Glomerular visceral epithelial cell (primary cell): ENCODE results near the gene SPATA20.

Experiments used
- DNase-seq: peaks from one replicate; pipeline ENCODE4 v3.0.0-alpha.2; 2016; ENCODE audit errors: extremely low spot score

The SPATA20 gene

GRCh38 chr17:50520483-50520882 lies 26.5 kb upstream of the SPATA20 start:
- no peak for DNase-seq

- no peak for DNase-seq
Observed at GRCh38 chr17:50521514-50521913, 25.5 kb upstream of the SPATA20 start.

- no peak for DNase-seq
Observed at GRCh38 chr17:50522766-50523165, 24.2 kb upstream of the SPATA20 start.

GRCh38 chr17:50523208-50523607 lies 23.8 kb upstream of the SPATA20 start:
- DNase-seq: no peak

- DNase-seq: no peak
Observed at GRCh38 chr17:50524838-50525237, 22.1 kb upstream of the SPATA20 start.

GRCh38 chr17:50527155-50527762 lies 19.7 kb upstream of the SPATA20 start:
- no peak for DNase-seq

- no peak for DNase-seq
Observed at GRCh38 chr17:50527949-50528474, 19.0 kb upstream of the SPATA20 start.

GRCh38 chr17:50529849-50530248 lies 17.1 kb upstream of the SPATA20 start:
- no peak for DNase-seq

GRCh38 chr17:50531428-50532025 lies 15.4 kb upstream of the SPATA20 start:
- no peak for DNase-seq

- DNase-seq: no peak
Observed at GRCh38 chr17:50532452-50533024, 14.4 kb upstream of the SPATA20 start, which contains the start of gene EPN3. TSS of gene EPN3 (plus strand) at chr17:50532735. CDS start at chr17:50536557, 3,822 bp downstream.

GRCh38 chr17:50533185-50533584 lies 13.8 kb upstream of the SPATA20 start:
- DNase-seq: no peak

GRCh38 chr17:50533720-50534148 lies 13.2 kb upstream of the SPATA20 start:
- peak; percentile 37 for DNase-seq

GRCh38 chr17:50534222-50534978 lies 12.6 kb upstream of the SPATA20 start:
- no peak for DNase-seq

- no peak for DNase-seq
Observed at GRCh38 chr17:50534979-50535326, 12.0 kb upstream of the SPATA20 start.

GRCh38 chr17:50535407-50535806 lies 11.6 kb upstream of the SPATA20 start:
- no peak for DNase-seq

GRCh38 chr17:50536683-50537646 lies 10.0 kb upstream of the SPATA20 start:
- no peak for DNase-seq

- no peak for DNase-seq
Observed at GRCh38 chr17:50537721-50538548, 9.0 kb upstream of the SPATA20 start.

GRCh38 chr17:50538549-50539410 lies 8.2 kb upstream of the SPATA20 start:
- no peak for DNase-seq
